HG02623 (cell line): ENCODE data around the gene POU3F3.

Experiments used
- ATAC-seq: cut with Tn5 transposase; IDR thresholded peaks from one replicate; pipeline ENCODE4 v1.9.1; 2021; ENCODE audit warnings: moderate library complexity; ENCODE audit not compliant: unreplicated experiment

The POU3F3 gene

GRCh38 chr2:104859766-104860450, 6.0 kb downstream of the POU3F3 start:
- ATAC-seq, result no peak

GRCh38 chr2:104860451-104860790, 6.5 kb downstream of the POU3F3 start:
- ATAC-seq, result no peak

- no peak for ATAC-seq
Measured at GRCh38 chr2:104861351-104862057, 7.6 kb downstream of the POU3F3 start.

GRCh38 chr2:104862058-104862941, 8.4 kb downstream of the POU3F3 start:
- ATAC-seq, result no peak

GRCh38 chr2:104863146-104863467, 9.2 kb downstream of the POU3F3 start:
- ATAC-seq, result no peak

DNA sequence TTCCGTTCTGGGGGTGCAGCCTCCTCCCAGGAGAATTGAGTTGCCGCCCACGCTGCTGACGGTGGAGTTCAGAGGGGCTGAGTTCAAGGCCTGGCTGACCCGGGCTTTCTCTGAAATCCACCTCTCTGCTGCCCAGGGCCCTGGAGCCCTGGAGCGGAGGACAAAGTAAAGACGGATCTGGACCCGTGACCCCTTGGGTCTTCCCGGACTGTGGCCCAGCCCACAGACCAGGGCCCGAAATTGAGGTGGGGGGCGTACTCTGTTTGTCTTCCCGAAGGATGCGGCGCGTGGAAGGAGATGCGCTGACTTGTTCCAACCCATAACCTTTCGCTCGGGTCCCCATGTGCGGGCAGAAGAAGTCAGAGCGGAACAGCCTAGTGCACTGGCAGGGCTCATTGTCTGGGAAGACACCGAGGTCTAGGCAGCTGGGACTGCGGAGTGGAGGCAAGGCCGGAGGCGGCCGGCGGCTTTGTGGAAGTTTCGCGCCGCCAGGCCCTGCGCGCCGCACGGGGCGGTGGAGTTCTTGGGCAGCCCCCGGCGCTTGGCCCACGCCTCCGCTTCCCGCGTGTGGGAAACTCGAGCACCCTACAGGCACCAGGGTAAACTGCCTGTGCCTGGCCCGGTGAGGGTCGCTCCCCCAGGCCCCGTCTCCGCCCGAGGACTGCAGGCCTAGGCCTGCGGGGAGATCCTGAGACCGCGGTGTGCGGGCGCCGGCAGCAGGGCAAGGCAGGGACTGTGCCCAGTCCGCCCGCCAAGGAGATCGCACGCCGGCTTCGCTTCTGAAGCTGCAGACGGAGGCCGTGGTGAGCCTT, 9.8 kb downstream of the POU3F3 start:
- ATAC-seq, result no peak

DNA sequence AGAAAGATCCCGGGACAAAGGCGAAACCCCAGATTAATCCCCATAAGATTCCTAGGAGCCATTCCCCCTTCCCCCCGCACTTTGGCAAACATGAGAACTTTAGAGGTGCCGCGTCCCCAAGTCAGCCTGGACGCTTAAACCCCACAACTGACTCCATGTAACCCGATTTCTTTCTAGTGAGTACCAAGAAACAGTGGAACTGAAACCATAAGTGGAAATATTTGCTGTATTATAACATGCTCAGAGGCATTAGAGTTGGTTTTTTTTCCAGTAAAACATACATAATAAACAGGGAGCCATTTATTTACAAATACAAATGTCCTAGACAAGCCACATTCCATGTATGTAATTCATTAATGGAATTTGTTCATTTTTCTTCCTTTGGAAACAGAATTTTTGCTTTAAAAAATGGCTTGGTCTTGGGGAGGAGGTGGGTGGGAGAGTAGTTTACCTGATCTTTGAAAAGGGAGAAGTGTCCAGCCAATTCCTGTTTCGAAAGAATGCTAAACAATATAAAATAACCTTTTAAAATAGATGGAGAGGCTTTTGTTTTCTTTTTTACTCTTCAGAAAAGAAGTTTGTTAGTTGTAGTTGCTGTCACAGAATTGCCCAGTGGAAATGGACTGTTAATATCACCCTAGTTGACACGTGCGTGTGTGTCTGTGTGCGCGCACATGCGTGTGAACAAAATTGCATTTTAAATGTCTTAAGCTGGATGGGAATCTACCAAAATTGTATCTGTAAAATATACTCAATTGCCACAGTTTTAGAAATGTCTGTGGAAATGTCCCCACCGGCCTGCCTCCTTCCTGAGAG, 10.6 kb downstream of the POU3F3 start:
- no peak for ATAC-seq

GRCh38 chr2:104865096-104865470, 11.2 kb downstream of the POU3F3 start:
- ATAC-seq, result no peak

- no peak for ATAC-seq
Measured at GRCh38 chr2:104866122-104866864, 12.4 kb downstream of the POU3F3 start.

GRCh38 chr2:104866883-104867812, 13.2 kb downstream of the POU3F3 start:
- ATAC-seq, result no peak

DNA sequence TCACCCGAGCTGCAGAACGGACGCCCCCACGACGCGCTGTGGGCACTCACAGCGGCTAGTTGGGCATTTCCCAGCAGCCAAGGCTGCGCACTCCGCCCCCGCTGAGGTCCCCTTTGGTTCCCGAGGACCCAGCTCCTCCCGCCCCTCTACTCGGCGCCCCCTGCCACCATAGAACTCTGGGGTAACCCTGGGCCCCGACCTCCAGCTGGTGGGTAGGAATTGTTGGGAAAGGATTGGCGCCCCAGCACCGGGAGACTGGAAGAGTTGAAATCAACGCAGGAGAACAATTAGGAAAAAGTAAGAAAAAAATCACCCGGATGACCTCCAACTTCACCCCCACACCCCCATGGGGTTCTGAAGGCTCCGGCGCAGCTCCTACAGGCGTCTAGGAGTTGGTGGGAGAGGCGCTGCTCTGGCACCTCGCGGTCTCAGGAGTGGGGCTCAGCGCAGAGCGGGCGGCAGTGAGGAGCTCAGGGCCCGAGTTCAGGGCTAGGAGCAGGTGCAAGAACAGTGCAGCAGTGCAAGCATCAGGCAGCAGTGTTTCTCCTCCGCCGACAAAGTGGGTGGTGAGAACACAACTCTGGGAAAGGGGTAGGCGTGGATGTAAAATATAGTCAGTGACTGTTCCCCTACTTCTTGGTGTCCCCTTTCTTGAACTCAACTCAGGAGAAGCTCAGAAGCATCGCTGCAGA, 14.0 kb downstream of the POU3F3 start:
- no peak for ATAC-seq

DNA sequence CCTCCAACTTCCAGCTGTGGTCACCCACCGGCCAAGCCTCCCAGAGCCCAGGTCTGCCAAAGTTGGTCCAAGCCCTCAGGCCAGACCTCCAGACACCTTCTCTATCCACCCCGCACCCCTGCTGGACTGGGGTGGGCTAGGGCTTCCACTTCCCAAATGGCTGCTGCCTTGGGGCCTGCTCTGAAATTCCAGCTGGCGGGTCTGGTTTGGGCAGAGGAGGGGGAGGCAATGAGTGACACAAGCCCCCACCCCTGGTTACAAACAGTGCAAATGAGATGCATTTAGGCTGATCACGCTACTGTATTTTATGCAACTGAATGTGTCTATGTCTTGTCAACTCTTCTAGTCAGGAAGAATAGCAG, 14.6 kb downstream of the POU3F3 start:
- ATAC-seq, result no peak

GRCh38 chr2:104870100-104870975, 16.4 kb downstream of the POU3F3 start:
- ATAC-seq, result no peak

GRCh38 chr2:104871649-104871971, 17.7 kb downstream of the POU3F3 start:
- ATAC-seq, result no peak

GRCh38 chr2:104871972-104872865, 18.3 kb downstream of the POU3F3 start:
- ATAC-seq, result no peak
